ENCODE data around the gene ARSI.

- TF ChIP-seq CTCF (IDR thresholded peaks at IDR 0.05; ENCODE audit: insufficient read depth, low read length): peak; percentile 59
- TF ChIP-seq POLR2AphosphoS5 (IDR thresholded peaks at IDR 0.05; ENCODE audit: low read depth): no peak
- no peak for TF ChIP-seq REST (IDR thresholded peaks at IDR 0.05; ENCODE audit: insufficient replicate concordance, low read depth)
Observed at GRCh38 chr5:150286820-150287219, 15.9 kb downstream of the ARSI start.
